SU-DHL-6 (cell line): ENCODE data around the gene EPHB2.

Source experiments
- CTCF ChIP-seq: fragments of 200-600 bp; sonication (generic); IDR thresholded peaks from one replicate; pipeline ENCODE4 v1.5.1; 2017; ENCODE audit warnings: antibody characterized with exemption, mild to moderate bottlenecking, low read length, moderate library complexity; ENCODE audit not compliant: insufficient read depth, poor library complexity, severe bottlenecking
- EZH2phosphoT487 ChIP-seq: fragments of 200-600 bp; sonication (generic), shearing (Covaris generic); conservative IDR thresholded peaks from 2 replicates; pipeline ENCODE4 v1.6.1; 2018; ENCODE audit warnings: mild to moderate bottlenecking, antibody characterized with exemption, low read length, moderate library complexity, mixed read lengths

- TF ChIP-seq CTCF (no peak), EZH2phosphoT487 (no peak)
Observed at GRCh38 chr1:22829309-22829989, 118.8 kb downstream of the EPHB2 start.
